SIG-M5 treated with dmso at 0.1 percent for 504 hours (cell line): ENCODE data around the gene SFSWAP.

Experiments used
- DNase-seq: peaks from one replicate; lab custom pipeline; 2025; ENCODE audit not compliant: unreplicated experiment; lab: John Stamatoyannopoulos, UW

The SFSWAP gene

GRCh38 chr12:131784909-131785762, 74.2 kb downstream of the SFSWAP start:
- no peak for DNase-seq

- no peak for DNase-seq
These were observed 75.0 kb downstream of the SFSWAP start for GRCh38 chr12:131785763-131786330.

- DNase-seq, result no peak
These were observed 75.4 kb downstream of the SFSWAP start for GRCh38 chr12:131786331-131786730.

- DNase-seq, result no peak
These were observed 76.3 kb downstream of the SFSWAP start for GRCh38 chr12:131787143-131787660.

- DNase-seq, result no peak
These were observed 77.2 kb downstream of the SFSWAP start for GRCh38 chr12:131788070-131788469.

GRCh38 chr12:131789638-131790037, 78.7 kb downstream of the SFSWAP start:
- no peak for DNase-seq

- no peak for DNase-seq
These were observed 82.5 kb downstream of the SFSWAP start for GRCh38 chr12:131793243-131794022.

GRCh38 chr12:131794061-131794460, 83.2 kb downstream of the SFSWAP start:
- no peak for DNase-seq

- no peak for DNase-seq
These were observed 83.7 kb downstream of the SFSWAP start for GRCh38 chr12:131794573-131794972.

GRCh38 chr12:131795064-131795463, 84.2 kb downstream of the SFSWAP start:
- no peak for DNase-seq

- DNase-seq, result peak; percentile 22
These were observed 85.0 kb downstream of the SFSWAP start for GRCh38 chr12:131795690-131796410.

- DNase-seq, result no peak
These were observed 85.5 kb downstream of the SFSWAP start for GRCh38 chr12:131796411-131796736.

GRCh38 chr12:131796754-131797587, 86.1 kb downstream of the SFSWAP start:
- DNase-seq, result no peak

GRCh38 chr12:131797588-131797934, 86.7 kb downstream of the SFSWAP start:
- DNase-seq, result no peak

- no peak for DNase-seq
These were observed 88.3 kb downstream of the SFSWAP start for GRCh38 chr12:131799195-131799594.

GRCh38 chr12:131799828-131800593, 89.1 kb downstream of the SFSWAP start:
- no peak for DNase-seq

GRCh38 chr12:131800594-131801135, 89.8 kb downstream of the SFSWAP start:
- no peak for DNase-seq

- no peak for DNase-seq
These were observed 90.5 kb downstream of the SFSWAP start for GRCh38 chr12:131801254-131801866.
